C4-2B (cell line): ENCODE data around the gene PADI4.

Experiments
- H3K27ac ChIP-seq: fragments of 450-650 bp; 2 replicates; pipeline ENCODE4 v1.5.1; 2017
- CTCF ChIP-seq: fragments of 450-650 bp; conservative IDR thresholded peaks from 2 replicates; pipeline ENCODE4 v1.5.1; 2017; ENCODE audit warnings: mild to moderate bottlenecking
- ZFX ChIP-seq: fragments of 450-650 bp; IDR thresholded peaks from 2 replicates; pipeline ENCODE4 v1.6.1; 2017

The PADI4 gene, protein sequence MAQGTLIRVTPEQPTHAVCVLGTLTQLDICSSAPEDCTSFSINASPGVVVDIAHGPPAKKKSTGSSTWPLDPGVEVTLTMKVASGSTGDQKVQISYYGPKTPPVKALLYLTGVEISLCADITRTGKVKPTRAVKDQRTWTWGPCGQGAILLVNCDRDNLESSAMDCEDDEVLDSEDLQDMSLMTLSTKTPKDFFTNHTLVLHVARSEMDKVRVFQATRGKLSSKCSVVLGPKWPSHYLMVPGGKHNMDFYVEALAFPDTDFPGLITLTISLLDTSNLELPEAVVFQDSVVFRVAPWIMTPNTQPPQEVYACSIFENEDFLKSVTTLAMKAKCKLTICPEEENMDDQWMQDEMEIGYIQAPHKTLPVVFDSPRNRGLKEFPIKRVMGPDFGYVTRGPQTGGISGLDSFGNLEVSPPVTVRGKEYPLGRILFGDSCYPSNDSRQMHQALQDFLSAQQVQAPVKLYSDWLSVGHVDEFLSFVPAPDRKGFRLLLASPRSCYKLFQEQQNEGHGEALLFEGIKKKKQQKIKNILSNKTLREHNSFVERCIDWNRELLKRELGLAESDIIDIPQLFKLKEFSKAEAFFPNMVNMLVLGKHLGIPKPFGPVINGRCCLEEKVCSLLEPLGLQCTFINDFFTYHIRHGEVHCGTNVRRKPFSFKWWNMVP

GRCh38 chr1:17307946-17308345, at the start of gene PADI4:
Gene PADI4, plus strand, starts transcription at chr1:17308197. Its CDS starts 26 bp downstream, at chr1:17308223.
- H3K27ac ChIP-seq, result no peak within 1 kb of the TSS
- TF ChIP-seq CTCF, result no peak
- no peak for TF ChIP-seq ZFX

DNA sequence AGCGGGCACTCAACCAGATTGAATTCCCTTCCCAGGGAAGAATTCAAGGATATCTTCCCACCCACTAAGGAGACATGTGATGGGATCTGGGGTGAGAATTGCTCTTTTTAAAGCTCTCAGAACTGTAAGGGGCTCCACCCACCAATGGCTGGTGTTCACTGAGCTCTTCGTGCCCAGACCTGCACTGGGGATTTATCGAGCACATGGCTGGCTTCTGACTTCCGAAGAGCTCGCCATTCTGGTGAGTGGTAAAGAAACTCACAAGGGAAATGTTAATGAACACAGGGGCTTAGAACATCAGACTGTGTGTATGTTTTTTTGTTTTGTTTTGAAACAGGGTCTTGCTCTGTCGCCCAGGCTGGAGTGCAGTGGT, 49.3 kb upstream of the PADI4 start:
- no peak overlapping the region for H3K27ac ChIP-seq
- TF ChIP-seq ZFX, result no peak
- no peak for TF ChIP-seq CTCF

DNA sequence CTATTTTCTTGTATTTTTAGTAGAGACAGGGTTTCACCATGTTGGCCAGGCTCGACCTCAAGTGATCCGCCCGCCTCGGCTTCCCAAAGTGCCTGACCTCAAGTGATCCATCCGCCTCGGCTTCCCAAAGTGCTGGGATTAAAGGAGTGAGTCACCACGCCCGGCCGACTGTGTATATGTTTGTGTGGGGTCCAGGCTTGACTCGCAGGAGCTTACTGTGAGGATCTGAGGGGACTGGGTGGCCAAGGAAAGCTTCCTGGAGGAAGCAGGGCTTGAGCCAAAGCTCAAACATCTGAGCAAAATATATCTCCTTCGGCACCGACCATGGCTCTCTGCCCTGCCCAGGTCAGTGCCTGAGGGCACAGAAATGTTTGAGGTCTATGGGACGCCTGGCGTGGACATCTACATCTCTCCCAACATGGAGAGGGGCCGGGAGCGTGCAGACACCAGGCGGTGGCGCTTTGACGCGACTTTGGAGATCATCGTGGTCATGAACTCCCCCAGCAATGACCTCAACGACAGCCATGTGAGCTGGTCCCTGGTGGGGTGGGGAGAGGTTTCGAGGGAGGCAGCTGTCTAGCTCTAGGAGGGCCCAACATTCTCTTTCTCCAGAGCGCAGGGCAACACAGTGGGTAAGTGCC, 48.6 kb upstream of the PADI4 start:
- no peak overlapping the region for H3K27ac ChIP-seq
- TF ChIP-seq CTCF (no peak), ZFX (no peak)

GRCh38 chr1:17260264-17260663, 47.7 kb upstream of the PADI4 start:
- H3K27ac ChIP-seq, result no peak overlapping the region
- TF ChIP-seq ZFX (no peak), CTCF (no peak)

- H3K27ac ChIP-seq, result no peak overlapping the region
- TF ChIP-seq ZFX (no peak), CTCF (no peak)
Measured at GRCh38 chr1:17260738-17261137, 47.3 kb upstream of the PADI4 start.

GRCh38 chr1:17263936-17264335, 44.1 kb upstream of the PADI4 start:
- no peak for TF ChIP-seq CTCF
- no peak for TF ChIP-seq ZFX
- no peak overlapping the region for H3K27ac ChIP-seq

DNA sequence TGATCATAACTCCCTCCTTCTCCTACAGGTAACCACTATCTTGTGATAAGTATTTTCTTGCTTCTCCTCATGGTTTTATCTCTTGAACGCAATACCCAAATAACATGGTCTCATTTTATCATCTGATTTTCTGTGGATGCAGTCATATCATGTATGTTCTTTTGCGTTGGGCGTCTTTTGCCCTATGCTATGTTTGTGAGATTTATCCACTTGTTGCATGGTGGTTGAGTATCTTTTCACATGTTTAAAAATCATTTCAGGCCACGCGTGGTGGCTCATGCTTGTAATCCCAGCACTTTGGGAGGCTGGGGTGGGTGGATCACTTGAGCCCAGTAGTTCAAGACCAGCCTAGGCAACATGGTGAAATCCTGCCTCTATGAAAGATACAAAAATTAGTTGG, 43.5 kb upstream of the PADI4 start:
- H3K27ac ChIP-seq, result no peak overlapping the region
- TF ChIP-seq ZFX (no peak), CTCF (no peak)
